Adrenal gland (tissue), 12 donors: Measurements from ENCODE around the gene WSCD2. TPM values are rescaled to one million over a fixed set of nuclear protein-coding genes. Genes with fewer than 3 reads are reported as not detected.

Experiments used
- DNase-seq, 7 donors: peaks; one replicate each; pipeline ENCODE4 v3.0.0-alpha.2; 2019 to 2020
- H3K27ac ChIP-seq, 5 donors: fragments of 200-600 bp; sonication (generic) in 4 of 5; 1 replicate in 3 of 5; 2 replicates in 2 of 5; pipeline versions ENCODE4 v1.5.1 to v1.8.0; 2016 to 2020; ENCODE audit warnings: mild to moderate bottlenecking in 1 of 5
- H3K27me3 ChIP-seq: fragments of 200-600 bp; 2 replicates; pipeline ENCODE4 v1.8.0; 2021
- H3K36me3 ChIP-seq, 2 donors: fragments of 200-600 bp; replicated peaks in 1 of 2; 1 replicate in 1 of 2; 2 replicates in 1 of 2; pipeline versions ENCODE4 v1.5.1 to v1.8.0; 2018 to 2022
- H3K4me1 ChIP-seq, 2 donors: fragments of 200-600 bp; replicated peaks in 1 of 2; 1 replicate in 1 of 2; 2 replicates in 1 of 2; pipeline versions ENCODE4 v1.5.1 to v1.8.0; 2018 to 2021
- H3K4me3 ChIP-seq, 4 donors: fragments of 200-600 bp; sonication (generic) in 3 of 4; one replicate each; pipeline ENCODE4 v1.5.1; 2016 to 2018
- H3K9me3 ChIP-seq, 3 donors: fragments of 200-600 bp; sonication (generic) in 1 of 3; replicated peaks in 1 of 3; 1 replicate in 2 of 3; 2 replicates in 1 of 3; pipeline versions ENCODE4 v1.5.1 to v1.8.0; 2016 to 2021
- POLR2A ChIP-seq, 2 donors: fragments of 450-650 bp; IDR thresholded peaks; one replicate each; pipeline ENCODE4 v1.6.1; 2017; ENCODE audit warnings: antibody characterized with exemption in 2 of 2, mild to moderate bottlenecking in 2 of 2, moderate library complexity in 1 of 2
- WGBS, 4 donors: extraction: QIAGEN DNeasy Blood & Tissue Kit in 2 of 4; methylation state at CpG; one replicate each; pipeline versions ENCODE4 v1.1.5 to v1.1.7; 2013 to 2017; 5-methylcytosine and 5-hydroxymethylcytosine counted together
- intact Hi-C, 2 donors: fragments of 100-400 bp; cut with DNase I; formaldehyde crosslinking; loops; one replicate each; pipeline versions ENCODE4 v1.14.1 to v1.15.0; 2022 to 2023
- polyA plus RNA-seq, 3 donors: library from polyadenylated mRNA; stranded (reverse); fragments of 200-250 nt in 2 of 3; fragments of 350-450 nt in 1 of 3; fragmentation: Illumina TruSeq in 1 of 3; extraction: RNeasy Lipid Tissue Mini Kit (QIAGEN cat#74804) in 1 of 3; gene quantifications; one replicate each; pipeline ENCODE4 v1.2.3, GENCODE V29; 2013 to 2014
- total RNA-seq, 9 donors: library from RNA; depleted of rRNA in 4 of 9; stranded (reverse); fragments of >200 nt in 4 of 9; fragments of 120-200 nt in 1 of 9; fragmentation: NEBNext Ultra II Directional in 1 of 9; extraction: Animal tissue kit (Norgen Biotek cat#: 25700) in 1 of 9; gene quantifications; one replicate each; pipeline versions ENCODE4 v1.1.0 to v1.2.4, GENCODE V29; 2013 to 2023
- TF ChIP-seq, protein P1 (sequence below), 6 experiments: fragments of 450-650 bp in 4 of 6; fragments of 200-600 bp in 2 of 6; sonication (generic) in 1 of 6; IDR thresholded peaks; 1 replicate in 5 of 6; 2 replicates in 1 of 6; pipeline versions ENCODE4 v1.5.1 to v1.8.0; 2016 to 2021; ENCODE audit warnings: antibody characterized with exemption in 6 of 6, mild to moderate bottlenecking in 2 of 6, moderate library complexity in 1 of 6
- donor health status: healthy with polysubstance abuse.
- donor health status: Bipolar disorder and iron deficiency.
- donor health status: DM: yes; HTN: yes; CAD: no.
- donor health status: DM: no; HTN: no; CAD: no.
- donor health status: DM: no; HTN: no; CAD: no.
- donor health status: DM: yes; HTN: yes; CAD: no.

WSCD2 gene
- total and polyA plus RNA-seq, 12 donors = 0.18 to 2.9 (median 0.69) TPM

DNA sequence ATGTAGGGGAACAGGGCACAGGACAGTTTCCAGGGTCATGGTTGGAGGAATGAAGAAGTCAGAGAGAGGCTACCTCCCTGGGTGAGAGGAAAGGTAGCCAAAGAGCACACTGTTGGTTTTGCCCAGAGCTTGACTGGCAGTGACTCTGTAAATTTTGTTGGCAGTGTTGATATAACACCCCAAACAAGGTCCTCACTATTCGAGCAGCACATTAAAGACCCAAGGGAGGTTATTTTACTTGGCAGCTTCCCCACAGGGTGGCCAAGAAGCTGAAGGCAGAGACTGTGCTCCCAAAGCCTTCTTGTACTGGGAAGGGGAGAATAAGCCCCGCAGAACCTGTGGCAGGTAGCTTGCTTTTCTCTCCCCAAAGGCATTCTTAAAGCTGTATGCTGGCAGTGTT, 40.6 kb downstream of the WSCD2 start:
- H3K4me3 ChIP-seq = no peak overlapping the region
- H3K9me3 ChIP-seq = no peaks in the 10 kb centered on the region
- TF ChIP-seq, protein P1, sequence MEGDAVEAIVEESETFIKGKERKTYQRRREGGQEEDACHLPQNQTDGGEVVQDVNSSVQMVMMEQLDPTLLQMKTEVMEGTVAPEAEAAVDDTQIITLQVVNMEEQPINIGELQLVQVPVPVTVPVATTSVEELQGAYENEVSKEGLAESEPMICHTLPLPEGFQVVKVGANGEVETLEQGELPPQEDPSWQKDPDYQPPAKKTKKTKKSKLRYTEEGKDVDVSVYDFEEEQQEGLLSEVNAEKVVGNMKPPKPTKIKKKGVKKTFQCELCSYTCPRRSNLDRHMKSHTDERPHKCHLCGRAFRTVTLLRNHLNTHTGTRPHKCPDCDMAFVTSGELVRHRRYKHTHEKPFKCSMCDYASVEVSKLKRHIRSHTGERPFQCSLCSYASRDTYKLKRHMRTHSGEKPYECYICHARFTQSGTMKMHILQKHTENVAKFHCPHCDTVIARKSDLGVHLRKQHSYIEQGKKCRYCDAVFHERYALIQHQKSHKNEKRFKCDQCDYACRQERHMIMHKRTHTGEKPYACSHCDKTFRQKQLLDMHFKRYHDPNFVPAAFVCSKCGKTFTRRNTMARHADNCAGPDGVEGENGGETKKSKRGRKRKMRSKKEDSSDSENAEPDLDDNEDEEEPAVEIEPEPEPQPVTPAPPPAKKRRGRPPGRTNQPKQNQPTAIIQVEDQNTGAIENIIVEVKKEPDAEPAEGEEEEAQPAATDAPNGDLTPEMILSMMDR (IDR thresholded peaks at IDR 0.05) = no peak
- TF ChIP-seq POLR2A (IDR thresholded peaks at IDR 0.05) = no peak
- no peaks in the 10 kb centered on the region for H3K27me3 ChIP-seq
- no peak for DNase-seq
- H3K27ac ChIP-seq = no peak overlapping the region
- H3K36me3 ChIP-seq = no peaks in the 10 kb centered on the region
- no peaks in the 10 kb centered on the region for H3K4me1 ChIP-seq
- intact Hi-C loops = no loop called here
- WGBS, 4 donors = 50 to 63% (median 56%) methylated on average over 2 of the region's 2 CpGs

DNA sequence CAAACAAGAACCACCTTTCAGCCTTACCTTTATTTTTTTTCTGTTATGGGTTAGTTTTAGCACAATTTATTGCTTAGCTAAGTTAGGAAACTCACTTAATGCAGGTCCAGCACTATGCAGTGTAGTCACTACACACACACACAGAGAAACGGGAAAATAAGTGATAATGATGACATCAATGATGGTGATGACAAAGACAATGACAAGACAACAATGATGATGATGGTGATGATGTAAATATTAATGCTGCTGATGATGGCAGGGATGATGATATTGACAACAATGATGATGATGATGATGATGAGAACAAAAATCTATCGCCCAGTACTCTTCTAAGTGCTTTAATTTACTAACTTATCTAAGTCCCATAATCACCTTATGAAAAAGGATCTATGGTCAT, 41.1 kb downstream of the WSCD2 start:
- intact Hi-C loops = no loop called here
- Histone ChIP-seq H3K9me3 (no peaks in the 10 kb centered on the region), H3K36me3 (no peaks in the 10 kb centered on the region), H3K4me3 (no peak overlapping the region), H3K27me3 (no peaks in the 10 kb centered on the region), H3K27ac (no peak overlapping the region), H3K4me1 (no peaks in the 10 kb centered on the region)
- TF ChIP-seq POLR2A (IDR thresholded peaks at IDR 0.05) = no peak
- TF ChIP-seq, protein P1 (IDR thresholded peaks at IDR 0.05) = no peak
- DNase-seq = no peak
- WGBS, 4 donors = 67 to 82% (median 68%) methylated on average over 2 of the region's 2 CpGs

DNA sequence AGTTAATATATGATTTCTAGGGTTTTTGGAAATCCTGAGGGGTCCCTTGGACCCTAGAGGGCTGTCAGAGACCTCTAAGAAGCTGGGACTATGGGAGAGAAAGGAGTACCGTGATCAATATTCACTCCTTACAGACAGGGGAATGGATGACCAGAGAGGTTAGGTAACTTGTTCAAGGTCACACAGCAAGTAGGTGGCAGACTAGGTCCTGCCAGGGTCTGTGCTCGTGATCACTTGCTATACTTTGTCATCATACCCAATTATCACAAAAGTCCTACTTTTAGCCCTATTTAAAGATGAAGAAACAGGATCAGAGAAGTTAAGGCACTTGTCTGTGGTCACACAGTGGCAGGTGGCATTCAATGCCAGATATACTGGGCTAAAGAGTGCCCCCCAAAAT, 42.9 kb downstream of the WSCD2 start:
- Histone ChIP-seq H3K4me3 (no peak overlapping the region), H3K36me3 (no peaks in the 10 kb centered on the region), H3K27ac (no peak overlapping the region), H3K4me1 (no peaks in the 10 kb centered on the region), H3K9me3 (no peaks in the 10 kb centered on the region), H3K27me3 (no peaks in the 10 kb centered on the region)
- no peak for DNase-seq
- TF ChIP-seq POLR2A (IDR thresholded peaks at IDR 0.05) = no peak
- TF ChIP-seq, protein P1 (IDR thresholded peaks at IDR 0.05) = no peak
- WGBS, 4 donors = 62 to 79% (median 74%) methylated on average over 2 of the region's 2 CpGs
- intact Hi-C loops = no loop called here

DNA sequence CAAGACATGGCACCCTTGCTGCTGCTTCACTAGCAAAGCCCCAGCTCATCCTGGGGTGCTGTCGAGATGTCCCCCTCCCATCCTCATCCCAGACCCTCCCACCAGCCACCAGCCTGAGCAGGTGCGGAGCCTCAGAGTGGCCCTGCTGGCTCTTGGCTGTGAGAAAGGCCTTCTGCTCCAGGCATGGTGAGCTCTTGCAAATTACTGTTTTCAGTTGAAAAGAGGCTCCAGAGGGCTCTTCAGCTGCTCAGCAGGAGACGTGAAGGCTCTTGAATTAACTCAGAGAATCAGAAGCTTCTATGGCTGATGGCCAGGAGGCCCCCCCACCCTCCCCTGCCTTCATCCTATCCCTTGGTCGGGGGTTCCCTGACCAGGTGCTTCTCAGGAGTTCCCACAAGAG, 44.1 kb downstream of the WSCD2 start:
- TF ChIP-seq POLR2A (IDR thresholded peaks at IDR 0.05) = no peak
- TF ChIP-seq, protein P1 (IDR thresholded peaks at IDR 0.05) = no peak
- no peaks in the 10 kb centered on the region for H3K9me3 ChIP-seq
- H3K4me1 ChIP-seq = no peaks in the 10 kb centered on the region
- no peaks in the 10 kb centered on the region for H3K36me3 ChIP-seq
- no peaks in the 10 kb centered on the region for H3K27me3 ChIP-seq
- no peak overlapping the region for H3K27ac ChIP-seq
- 51 to 73% (median 62%) methylated on average over 2 to 4 of the region's 4 CpGs for WGBS, 4 donors
- H3K4me3 ChIP-seq = no peak overlapping the region
- intact Hi-C loops = no loop called here
- DNase-seq = no peak
